HG03103 (cell line): ENCODE data around the gene TUBG2.
A peak's percentile ranks its signal among the peaks of the same experiment; 100 is the strongest.

ENCODE experiments used
- ATAC-seq: cut with Tn5 transposase; IDR thresholded peaks from one replicate; pipeline ENCODE4 v1.9.1; 2021; ENCODE audit warnings: low read depth; ENCODE audit not compliant: unreplicated experiment

Gene TUBG2

DNA sequence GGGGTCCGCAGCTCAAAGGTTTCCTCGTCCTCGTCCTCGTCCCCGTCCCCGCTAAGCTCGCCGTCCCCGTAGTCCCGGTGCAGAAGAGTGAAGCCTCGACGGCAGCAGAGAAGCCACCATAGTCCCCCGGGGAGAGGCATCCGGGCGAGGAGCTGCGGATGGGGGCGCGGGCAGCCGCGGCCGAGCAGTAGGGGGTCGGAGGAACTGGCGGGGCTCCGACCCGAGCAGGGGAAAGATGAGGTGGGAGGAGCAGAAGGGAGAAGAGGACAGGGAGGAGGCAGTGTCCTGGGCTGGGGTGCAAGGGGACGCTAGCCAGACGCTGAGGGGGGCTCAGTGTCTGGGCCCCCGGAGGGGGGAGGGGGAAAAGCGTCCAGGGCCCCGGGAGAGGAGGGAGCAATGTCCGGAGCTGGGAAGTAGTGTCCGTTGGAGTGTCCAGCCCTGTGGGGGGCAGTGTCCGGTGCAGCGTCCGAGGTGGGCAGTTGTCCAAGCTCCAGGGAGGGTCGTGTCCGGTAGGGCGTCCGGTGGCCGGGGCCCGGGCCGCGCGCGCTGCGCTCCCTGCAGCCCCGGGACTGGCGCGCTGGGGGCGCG lies 17.4 kb downstream of the TUBG2 start, which contains the start of gene PLEKHH3:
TSS of gene PLEKHH3 (minus strand) at position 571 of the 588 bp plus-strand sequence. CDS start at position 140, 431 bp downstream.
- no peak for ATAC-seq

DNA sequence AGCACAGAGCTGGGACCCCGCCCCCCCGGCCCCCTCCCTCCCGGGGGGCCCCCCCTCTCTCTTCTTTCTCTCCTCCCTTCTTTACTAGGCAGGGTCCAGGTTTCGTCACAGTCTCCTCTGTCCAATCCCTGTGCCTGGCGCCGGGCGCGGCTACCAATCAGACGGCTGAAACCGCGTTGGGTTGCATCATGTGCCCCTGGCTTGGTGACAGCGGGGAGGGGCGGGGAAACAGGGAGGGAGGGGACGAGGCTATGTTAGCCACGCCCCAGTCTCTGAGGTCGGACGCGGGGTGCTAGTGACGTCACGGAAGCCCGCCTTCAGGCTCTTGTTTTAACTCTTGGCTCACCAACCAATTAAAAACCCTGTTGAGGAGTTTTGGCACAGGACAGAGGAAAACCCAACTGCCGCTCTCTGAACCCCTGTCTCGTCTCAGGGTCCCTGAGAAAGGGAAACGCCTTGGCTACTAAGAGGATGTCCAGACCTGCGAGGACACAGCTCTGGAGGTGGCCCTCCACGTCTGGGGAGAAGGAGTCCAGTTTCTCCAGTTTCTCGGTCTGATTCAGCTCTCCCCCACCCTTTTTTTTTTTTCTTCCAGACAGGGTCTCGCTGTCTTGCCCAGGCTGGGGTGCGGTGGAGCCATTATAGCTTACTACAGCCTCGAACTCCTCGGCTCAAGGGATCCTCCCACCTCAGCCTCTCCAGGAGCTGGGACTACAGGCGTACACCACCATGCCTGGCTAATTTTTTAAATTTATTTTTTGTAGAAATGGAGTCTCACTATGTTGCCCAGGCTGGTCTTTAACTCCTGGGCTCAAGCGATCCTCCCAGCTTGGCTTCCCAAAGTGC lies 18.2 kb downstream of the TUBG2 start:
- ATAC-seq = peak; percentile 53

DNA sequence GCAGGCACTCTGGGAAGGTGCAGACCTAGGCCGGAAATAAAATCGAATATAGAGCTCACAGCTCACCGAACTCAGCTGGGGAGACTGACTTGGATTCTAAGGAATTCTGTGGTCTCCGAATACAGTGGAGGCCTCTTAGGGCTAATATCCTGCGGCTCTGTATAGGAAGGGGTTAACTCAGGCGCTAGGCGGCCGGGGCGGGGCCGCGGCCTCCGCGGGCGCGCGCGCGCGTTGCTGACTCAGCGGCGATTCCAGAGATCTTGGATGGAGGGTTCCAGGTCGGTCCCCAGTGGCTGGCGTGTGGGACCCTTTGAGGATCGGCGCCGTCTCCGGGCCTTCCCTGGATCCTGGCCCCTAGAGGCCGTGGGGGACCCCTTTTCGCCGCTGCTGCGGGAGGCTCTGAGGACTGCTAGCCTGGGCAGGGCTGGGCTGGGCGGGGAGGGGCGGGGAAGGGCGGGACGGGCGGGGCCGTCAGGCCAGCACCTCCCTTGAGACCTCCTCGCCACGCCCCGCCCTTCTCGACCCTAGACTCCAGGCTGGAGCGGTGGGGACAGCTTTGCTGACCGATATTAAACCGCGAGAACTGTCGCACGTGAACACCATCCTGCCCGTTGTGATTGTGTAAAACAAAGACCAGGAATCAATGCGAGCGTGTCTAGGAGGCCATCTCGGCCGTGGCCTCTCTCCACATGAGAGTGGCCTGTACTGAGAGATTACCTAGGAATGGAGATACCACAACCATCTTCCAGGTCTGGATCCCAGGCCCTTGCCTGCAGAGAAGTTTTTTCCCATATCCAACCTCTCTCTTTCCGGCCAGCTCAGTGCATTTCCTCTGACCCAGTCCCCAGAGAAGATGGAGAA lies 19.1 kb downstream of the TUBG2 start:
- no peak for ATAC-seq

DNA sequence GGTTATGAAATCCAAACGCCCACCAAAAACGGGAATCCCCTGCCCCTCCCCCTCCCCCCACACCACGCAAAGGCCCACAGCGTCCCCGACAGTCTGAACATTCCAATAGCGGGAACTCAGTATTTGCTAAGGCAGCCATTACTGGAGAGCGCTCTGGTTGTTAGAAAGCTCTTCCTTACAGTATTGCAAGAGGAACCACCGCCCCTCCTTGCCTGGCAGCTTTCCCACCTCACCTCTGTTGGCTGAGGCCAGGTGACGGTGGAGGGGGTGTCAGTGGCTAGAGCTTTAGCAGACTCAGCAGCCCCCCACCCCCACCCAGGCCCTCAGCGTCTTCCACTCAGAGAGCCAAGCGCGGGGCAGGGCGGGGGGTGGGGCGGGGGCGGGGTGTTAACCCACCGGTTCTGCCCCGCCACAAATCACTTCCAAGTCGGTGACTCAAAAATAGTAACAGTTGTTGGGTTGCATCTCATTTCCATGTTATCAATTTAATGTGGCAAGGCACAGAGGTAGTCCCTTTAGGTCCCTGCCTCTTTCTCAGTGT lies 19.9 kb downstream of the TUBG2 start:
- no peak for ATAC-seq

DNA sequence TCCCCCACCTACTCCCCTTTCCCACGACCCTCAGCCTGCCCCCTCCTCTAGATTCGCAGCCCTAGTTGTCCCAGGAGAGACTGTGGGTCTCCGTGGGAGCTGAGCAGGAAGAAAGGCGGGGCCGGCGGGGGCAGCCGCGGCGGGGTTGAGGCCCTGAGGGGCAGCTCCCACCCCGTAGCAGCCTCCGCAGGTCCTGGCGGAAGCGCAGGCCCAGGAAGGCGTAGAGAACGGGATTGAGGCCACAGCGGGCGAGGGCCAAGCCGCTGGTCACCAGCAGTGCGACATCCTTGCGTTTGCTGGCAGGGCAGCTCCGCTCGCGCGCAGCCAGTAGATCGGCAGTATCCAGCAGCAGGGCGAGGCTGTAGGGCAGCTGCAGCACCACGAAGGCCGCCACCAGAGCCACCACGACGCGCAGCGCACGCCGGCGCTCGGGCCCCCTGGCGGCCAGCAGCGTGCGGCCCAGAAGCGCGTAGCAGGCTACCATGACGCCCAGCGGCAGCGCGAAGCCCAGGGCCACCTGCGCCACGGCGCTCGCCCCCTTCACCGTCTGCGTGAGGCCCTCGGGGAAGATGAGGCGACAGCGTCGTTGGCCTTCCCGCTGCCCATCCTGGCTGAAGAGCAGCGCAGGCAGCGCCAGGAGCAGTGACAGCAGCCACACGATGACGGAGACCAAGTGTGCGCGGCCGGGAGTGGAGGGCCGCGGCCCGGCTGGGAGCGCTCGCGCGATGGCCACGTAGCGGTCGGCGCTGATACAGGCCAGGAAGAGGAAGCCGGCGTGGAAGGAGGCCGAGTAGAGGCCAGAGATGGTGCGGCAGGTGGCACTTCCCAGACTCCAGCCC lies 20.6 kb downstream of the TUBG2 start:
- no peak for ATAC-seq

DNA sequence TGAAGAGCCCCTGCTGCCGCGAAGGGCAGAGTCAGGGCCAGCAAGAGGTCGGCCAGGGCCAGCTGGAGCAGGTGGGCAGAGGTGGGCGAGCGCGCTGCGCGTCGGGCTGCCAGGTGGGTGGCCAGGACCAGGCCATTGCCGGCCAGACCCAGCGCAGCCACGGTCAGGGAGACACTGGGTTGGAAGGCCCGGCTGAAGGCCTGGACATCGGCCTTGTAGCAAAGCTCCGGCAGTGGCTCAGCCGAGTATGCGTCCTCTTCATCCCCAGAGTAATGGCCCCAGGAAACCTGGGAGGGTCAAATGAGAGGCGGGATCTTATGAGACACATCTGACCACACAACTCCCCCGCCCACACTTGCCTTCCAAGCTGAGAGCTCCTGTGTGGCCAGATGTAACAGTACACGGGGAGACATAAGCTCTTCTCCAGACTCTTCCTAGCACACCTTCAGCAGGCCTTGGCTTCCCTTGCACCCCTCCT lies 21.3 kb downstream of the TUBG2 start:
- no peak for ATAC-seq

DNA sequence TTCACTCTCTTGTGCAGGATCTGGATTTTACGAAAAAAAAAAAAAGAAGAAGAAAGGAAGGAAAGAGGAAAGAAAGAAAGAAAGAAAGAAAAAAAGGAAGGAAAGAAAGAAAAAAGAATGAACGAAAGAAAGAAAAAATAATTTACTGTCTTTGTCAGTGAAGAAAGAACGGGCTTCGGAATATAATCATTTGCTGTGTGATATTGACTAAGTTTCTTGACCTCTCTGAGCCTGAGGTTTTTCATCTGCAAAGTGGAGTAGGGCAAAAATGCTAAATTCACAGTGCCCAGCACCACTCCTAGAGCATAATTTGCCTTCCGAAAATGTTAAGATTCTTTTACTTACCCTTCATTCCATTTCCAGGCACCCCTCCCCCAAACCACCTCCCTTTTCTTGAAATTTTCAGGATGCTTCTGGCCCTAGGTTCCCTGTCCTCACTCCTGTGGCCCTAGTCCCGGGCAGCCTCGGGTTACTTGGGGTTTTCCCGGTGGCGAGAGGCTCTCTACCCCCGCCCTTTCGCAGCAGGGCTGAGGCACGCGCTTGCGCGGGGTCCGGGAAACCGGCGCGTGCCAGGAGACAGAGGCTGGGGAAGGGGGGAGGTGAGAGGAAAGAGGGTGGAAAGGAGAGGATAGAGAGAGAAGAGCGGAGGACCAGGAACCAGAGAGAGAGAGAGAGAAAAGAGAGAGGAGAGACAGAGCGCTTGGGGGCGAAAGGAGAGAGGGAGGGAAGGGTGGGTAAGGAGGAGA lies 23.1 kb downstream of the TUBG2 start, which contains the start of gene CNTNAP1:
TSS of gene CNTNAP1 (plus strand) at position 556 of the 746 bp plus-strand sequence. CDS start 299 bp downstream, outside the sequence.
- ATAC-seq = no peak

DNA sequence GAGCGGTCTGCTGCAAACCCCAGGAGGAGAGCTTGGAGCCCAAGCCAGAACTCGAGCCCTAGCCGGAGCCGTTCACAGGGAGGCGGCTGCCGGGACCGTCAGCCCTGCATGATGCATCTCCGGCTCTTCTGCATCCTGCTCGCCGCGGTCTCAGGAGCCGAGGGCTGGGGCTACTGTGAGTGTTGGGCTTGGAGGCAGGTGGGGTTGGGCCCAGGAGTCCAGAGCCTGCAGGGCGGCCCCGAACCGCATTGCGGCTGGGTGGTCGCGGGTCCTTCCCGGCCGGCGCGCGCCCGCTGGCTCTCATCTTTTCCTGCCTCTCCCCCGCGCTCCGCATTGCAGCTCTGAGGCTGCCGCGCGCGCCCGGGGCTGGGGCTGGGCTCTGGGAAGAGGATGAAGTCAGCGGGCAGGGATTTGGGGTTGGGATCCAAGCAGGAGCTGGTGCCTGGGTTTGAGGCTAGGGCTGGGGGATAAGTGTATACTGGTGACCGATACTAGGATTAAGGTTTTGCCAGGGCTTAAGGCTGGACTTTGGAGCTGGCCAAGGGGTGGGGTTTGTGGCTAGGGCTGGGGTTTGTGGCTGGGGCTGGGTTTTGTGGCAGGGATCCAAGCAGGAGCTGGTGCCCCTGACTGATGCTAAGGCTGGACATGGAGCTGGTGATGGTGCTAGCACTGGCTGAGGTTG lies 23.8 kb downstream of the TUBG2 start:
- ATAC-seq = no peak

DNA sequence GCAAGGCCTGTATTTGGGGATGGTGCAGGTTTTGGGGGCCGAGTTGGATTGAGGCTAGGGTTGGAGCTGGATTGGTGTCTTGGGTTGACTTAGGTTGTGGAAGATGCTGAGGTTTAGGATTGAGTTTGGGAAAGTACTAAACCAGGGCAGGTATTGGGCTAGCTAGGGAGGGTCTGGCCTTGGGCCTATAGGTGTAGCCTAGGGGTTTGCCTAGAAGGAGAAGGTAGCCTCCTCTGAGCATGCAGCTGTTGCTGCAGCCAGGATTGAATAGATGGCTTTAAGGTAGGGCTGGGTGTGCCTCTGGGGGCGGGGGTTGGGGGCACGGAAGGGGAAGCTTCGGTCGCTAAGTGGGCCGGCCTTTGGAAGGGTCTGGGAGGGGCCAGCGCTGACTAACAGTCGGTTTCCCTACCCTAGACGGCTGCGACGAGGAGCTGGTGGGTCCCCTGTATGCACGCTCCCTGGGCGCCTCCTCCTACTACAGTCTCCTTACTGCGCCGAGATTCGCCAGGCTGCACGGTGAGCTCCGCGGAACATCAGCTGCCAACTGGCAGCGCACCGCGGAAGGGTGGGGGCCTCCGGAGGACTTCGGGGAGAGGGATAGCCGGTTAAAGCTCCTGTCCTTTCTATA lies 24.4 kb downstream of the TUBG2 start:
- no peak for ATAC-seq

DNA sequence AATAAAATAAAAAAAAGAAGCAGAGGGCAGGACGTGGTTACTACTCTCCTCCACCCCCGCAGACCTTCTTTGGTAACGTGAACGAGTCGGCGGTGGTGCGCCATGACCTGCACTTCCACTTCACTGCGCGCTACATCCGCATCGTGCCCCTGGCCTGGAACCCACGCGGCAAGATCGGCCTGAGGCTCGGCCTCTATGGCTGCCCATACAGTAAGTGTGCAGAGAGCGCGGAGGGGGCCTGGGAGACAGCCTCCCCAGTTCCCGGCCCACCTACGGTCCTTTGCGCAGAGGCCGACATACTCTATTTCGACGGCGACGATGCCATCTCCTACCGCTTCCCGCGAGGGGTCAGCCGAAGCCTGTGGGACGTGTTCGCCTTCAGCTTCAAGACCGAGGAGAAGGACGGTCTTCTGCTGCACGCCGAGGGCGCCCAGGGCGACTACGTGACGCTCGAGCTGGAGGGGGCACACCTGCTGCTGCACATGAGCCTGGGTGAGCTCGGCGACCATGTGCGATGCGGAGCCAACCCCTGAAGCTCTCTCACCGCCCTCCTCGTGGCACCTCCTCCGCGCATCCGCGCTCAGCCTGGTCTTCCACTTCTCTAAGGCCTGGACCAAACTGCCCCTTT lies 26.0 kb downstream of the TUBG2 start:
- no peak for ATAC-seq

DNA sequence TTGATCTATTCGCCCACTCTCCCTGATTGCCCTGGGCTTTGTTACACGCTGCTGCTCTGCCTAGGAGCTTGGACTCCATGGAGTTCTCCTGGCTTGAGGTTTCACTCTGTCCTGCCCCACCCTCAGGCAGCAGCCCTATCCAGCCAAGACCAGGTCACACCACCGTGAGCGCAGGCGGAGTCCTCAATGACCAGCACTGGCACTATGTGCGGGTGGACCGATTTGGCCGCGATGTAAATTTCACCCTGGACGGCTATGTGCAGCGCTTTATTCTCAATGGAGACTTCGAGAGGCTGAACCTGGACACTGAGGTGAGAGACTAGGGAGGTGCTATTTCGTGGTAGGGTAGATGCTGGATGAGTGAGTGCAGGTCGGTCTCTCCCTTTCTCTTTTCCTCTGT lies 26.7 kb downstream of the TUBG2 start:
- ATAC-seq = no peak

DNA sequence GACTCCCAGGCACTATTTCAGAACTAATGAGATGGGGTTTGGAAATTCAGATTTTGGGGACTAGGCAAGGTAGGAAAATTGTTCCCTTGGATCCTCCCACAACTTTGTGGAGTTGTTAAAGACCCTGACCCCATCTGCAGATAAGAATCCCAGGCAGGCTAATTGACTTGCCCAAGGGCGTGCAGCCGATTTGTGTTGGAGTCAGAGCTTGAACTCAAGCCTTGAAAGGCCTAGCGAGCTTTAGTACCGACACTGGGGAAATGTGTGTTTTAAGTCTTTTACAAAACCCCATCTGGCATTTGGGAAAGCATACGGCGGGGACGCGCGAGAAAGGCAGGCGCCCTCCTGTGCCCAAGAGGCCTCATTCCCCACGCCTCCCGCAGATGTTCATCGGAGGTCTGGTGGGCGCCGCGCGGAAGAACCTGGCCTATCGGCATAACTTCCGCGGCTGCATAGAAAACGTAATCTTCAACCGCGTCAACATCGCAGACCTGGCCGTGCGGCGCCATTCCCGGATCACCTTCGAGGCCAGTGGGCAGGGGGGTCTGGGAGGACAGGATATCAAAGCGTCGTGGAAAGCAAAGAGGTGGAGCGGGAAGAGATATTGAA lies 27.5 kb downstream of the TUBG2 start:
- ATAC-seq = no peak

DNA sequence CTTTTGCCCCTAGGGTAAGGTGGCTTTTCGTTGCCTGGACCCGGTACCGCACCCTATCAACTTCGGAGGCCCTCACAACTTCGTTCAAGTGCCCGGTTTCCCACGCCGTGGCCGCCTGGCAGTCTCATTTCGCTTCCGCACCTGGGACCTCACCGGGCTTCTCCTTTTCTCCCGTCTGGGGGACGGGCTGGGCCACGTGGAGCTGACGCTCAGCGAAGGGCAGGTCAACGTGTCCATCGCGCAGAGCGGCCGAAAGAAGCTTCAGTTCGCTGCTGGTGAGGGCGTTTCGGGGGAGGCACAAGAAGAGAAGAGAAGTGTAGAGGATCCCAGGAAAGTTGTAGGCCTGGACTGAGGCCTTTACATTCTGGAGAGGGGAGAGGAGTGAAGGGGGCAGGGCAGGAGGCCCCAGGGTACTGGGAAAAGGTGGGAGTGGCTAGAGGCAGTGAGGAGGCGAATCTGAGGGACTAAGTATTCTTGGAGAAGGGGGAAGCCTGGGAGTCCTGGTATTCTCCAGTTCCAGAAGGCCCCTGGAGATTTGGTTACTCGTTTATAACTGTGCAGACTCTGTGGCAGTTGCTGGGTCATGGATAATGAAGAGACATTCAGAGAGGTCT lies 28.7 kb downstream of the TUBG2 start:
- no peak for ATAC-seq

DNA sequence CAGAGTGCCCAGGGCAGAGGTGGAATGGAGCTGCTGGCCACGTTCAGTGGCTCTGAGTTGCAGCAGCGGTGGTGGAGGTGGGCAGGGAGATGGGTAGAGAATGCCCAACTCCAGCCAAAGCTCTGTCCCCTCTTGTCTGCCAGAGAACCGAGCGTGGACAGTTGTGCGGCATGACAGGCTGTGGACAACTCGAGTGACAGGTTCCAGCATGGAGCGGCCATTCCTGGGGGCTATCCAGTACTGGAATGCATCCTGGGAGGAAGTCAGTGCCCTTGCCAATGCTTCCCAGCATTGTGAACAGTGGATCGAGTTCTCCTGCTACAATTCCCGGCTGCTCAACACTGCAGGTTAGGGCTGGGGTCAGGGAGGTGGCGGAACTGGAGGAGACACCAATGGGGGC lies 31.5 kb downstream of the TUBG2 start:
- no peak for ATAC-seq

DNA sequence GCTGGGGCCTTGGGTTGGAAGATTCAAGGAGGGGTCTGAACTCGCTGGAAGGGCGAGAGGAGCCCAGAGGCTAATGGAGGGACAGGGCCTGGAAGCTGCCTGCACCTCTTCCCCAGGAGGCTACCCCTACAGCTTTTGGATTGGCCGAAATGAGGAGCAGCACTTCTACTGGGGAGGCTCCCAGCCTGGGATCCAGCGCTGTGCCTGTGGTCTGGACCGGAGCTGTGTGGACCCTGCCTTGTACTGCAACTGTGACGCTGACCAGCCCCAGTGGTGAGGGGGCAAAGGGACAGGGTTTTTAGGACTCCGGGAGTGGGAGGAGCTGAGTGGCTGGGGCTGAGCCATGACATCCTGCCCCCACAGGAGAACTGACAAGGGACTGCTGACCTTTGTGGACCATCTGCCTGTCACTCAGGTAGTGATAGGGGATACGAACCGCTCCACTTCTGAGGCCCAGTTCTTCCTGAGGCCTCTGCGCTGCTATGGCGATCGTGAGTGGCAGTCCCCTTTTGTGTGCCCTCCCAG lies 32.0 kb downstream of the TUBG2 start:
- ATAC-seq = no peak

DNA sequence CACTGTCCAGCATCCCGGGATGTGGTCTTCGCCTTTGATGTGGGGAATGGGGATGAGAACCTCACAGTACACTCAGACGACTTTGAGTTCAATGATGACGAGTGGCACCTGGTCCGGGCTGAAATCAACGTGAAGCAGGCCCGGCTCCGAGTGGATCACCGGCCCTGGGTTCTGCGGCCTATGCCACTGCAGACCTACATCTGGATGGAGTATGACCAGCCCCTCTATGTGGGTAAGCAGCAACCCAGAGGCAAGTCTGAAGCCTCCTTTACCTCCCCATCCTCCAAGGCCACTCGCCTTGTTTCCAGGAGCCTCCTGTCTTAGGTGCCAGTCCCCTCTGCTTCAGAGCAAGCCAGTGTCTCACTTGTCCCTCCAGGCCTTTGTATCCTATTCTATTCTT lies 33.4 kb downstream of the TUBG2 start:
- no peak for ATAC-seq

DNA sequence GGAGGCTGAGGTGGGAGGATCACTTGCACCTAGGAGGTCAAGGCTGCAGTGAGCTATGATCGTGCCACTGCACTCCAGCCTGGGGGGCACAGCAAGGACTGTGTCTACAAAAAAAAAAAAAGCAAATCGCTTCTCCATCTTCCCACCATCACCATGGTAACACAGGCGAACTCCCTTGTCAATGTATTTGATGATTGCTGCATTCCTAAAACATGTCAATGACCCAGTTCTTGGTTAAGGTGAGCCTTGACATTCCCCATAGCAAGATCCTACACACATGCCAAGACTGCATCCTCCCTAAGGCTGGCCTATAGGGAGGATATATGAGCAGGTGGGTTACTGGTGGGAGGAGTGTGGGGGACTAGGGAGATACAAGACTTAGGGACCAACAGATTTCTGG lies 35.4 kb downstream of the TUBG2 start:
- ATAC-seq = no peak
